Chondrocyte (in vitro differentiated cells): ENCODE measurements around the gene ERCC6. TPM values are rescaled to one million over a fixed set of nuclear protein-coding genes. Genes with fewer than 3 reads are reported as not detected.

Source experiments
- DNase-seq: peaks from one replicate; pipeline ENCODE4 v3.0.0; 2021; ENCODE audit warnings: mixed read lengths, low spot score
- H3K27ac Mint-ChIP-seq: one replicate; pipeline ENCODE4 v1.8.0; 2021; ENCODE audit warnings: mild to moderate bottlenecking, moderate library complexity, mixed read lengths; ENCODE audit not compliant: unreplicated experiment
- H3K27me3 Mint-ChIP-seq: 2 replicates; pipeline ENCODE4 v1.8.0; 2021; ENCODE audit warnings: low read depth, mixed read lengths
- H3K36me3 Mint-ChIP-seq: 2 replicates; pipeline ENCODE4 v1.8.0; 2021; ENCODE audit warnings: low read depth, mixed read lengths
- H3K4me1 Mint-ChIP-seq: 2 replicates; pipeline ENCODE4 v1.8.0; 2021; ENCODE audit warnings: low read depth, mild to moderate bottlenecking, mixed read lengths
- H3K4me3 Mint-ChIP-seq: one replicate; pipeline ENCODE4 v1.8.0; 2021; ENCODE audit warnings: mild to moderate bottlenecking, moderate library complexity, mixed read lengths; ENCODE audit not compliant: unreplicated experiment
- H3K9me3 Mint-ChIP-seq: 2 replicates; pipeline ENCODE4 v1.8.0; 2021; ENCODE audit warnings: low read depth, mixed read lengths
- CTCF ChIP-seq: fragments of 200-600 bp; sonication (generic); IDR thresholded peaks from 2 replicates; pipeline ENCODE4 v1.5.0; 2021; ENCODE audit warnings: antibody characterized with exemption, mild to moderate bottlenecking, moderate library complexity
- total RNA-seq: library from RNA; stranded (reverse); gene quantifications from 3 replicates; pipeline ENCODE4 v1.2.1, GENCODE V29; 2021

The ERCC6 gene
- total RNA-seq, 1 donor from 2014 or later = 41.5 TPM

DNA sequence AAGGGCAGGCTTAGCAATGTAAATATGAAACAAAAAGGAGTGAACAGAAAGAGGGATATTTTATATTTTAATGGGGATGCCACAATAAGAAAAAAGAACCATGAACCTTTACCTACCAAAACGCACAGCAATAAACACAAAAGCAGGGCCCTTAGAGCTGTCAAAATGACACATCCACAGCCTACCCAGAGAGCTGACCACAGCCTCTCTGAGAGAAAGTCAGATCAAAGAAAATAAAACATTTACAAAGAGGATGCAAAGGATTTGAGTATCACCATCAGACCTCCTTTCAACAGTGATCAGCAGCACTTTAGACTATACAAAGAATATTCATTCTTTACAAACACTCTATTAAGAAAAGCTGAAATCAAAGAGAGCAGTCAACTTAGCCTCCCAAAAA is 52.9 kb downstream of the ERCC6 start:
- no peak overlapping the region for H3K27ac Mint-ChIP-seq
- TF ChIP-seq CTCF = no peak
- H3K4me1 Mint-ChIP-seq = peaks cover 51% of the 10 kb centered on the region
- no peaks in the 10 kb centered on the region for H3K9me3 Mint-ChIP-seq
- no peaks in the 10 kb centered on the region for H3K27me3 Mint-ChIP-seq
- no peak for DNase-seq
- peaks cover 20% of the 10 kb centered on the region for H3K36me3 Mint-ChIP-seq
- H3K4me3 Mint-ChIP-seq = no peak overlapping the region

- DNase-seq = no peak
- Mint-ChIP-seq H3K4me3 (peak overlapping the region; percentile 33), H3K36me3 (peaks cover 28% of the 10 kb centered on the region)
These were observed 54.3 kb downstream of the ERCC6 start for GRCh38 chr10:49484486-49485235.

GRCh38 chr10:49478819-49479218 is 60.1 kb downstream of the ERCC6 start:
- no peak overlapping the region for H3K4me3 Mint-ChIP-seq
- H3K27me3 Mint-ChIP-seq = no peaks in the 10 kb centered on the region
- no peak overlapping the region for H3K27ac Mint-ChIP-seq
- no peaks in the 10 kb centered on the region for H3K9me3 Mint-ChIP-seq
- TF ChIP-seq CTCF = no peak
- H3K36me3 Mint-ChIP-seq = peaks cover 61% of the 10 kb centered on the region
- DNase-seq = no peak
- peaks cover 7% of the 10 kb centered on the region for H3K4me1 Mint-ChIP-seq

More at GRCh38 chr10:49484486-49485235, 54.3 kb downstream of the ERCC6 start:
- H3K27me3 Mint-ChIP-seq = no peaks in the 10 kb centered on the region
- peaks cover 51% of the 10 kb centered on the region for H3K4me1 Mint-ChIP-seq
- no peak for TF ChIP-seq CTCF
- H3K27ac Mint-ChIP-seq = peak overlapping the region; percentile 89
- no peaks in the 10 kb centered on the region for H3K9me3 Mint-ChIP-seq

GRCh38 chr10:49474901-49475300 is 64.0 kb downstream of the ERCC6 start:
- no peak overlapping the region for H3K4me3 Mint-ChIP-seq
- no peaks in the 10 kb centered on the region for H3K9me3 Mint-ChIP-seq
- peaks cover 62% of the 10 kb centered on the region for H3K36me3 Mint-ChIP-seq
- no peak overlapping the region for H3K27ac Mint-ChIP-seq
- TF ChIP-seq CTCF = no peak
- H3K4me1 Mint-ChIP-seq = peaks cover 12% of the 10 kb centered on the region
- H3K27me3 Mint-ChIP-seq = no peaks in the 10 kb centered on the region
- no peak for DNase-seq

- no peaks in the 10 kb centered on the region for H3K9me3 Mint-ChIP-seq
- H3K27ac Mint-ChIP-seq = peak overlapping the region; percentile 56
- no peak for DNase-seq
- peaks cover 49% of the 10 kb centered on the region for H3K36me3 Mint-ChIP-seq
- H3K4me3 Mint-ChIP-seq = no peak overlapping the region
- no peaks in the 10 kb centered on the region for H3K27me3 Mint-ChIP-seq
- TF ChIP-seq CTCF = no peak
- peaks cover 12% of the 10 kb centered on the region for H3K4me1 Mint-ChIP-seq
These were observed 67.4 kb downstream of the ERCC6 start for GRCh38 chr10:49471532-49471931.
